Mesenchymal stem cell (in vitro differentiated cells and primary cell): ENCODE measurements around the gene TMEM25.

ENCODE experiments used
- DNase-seq: peaks from one replicate; pipeline ENCODE4 v3.0.0-alpha.2; 2013
- H2AFZ ChIP-seq: one replicate; pipeline ENCODE4 v1.6.1; 2013; ENCODE audit warnings: low read depth, mild to moderate bottlenecking, control low read depth, inconsistent platforms, low read length, moderate library complexity
- H2AK5ac ChIP-seq: 2 replicates; pipeline ENCODE4 v1.6.1; 2013; ENCODE audit warnings: low read length, moderate library complexity, mild to moderate bottlenecking, inconsistent platforms; ENCODE audit not compliant: severe bottlenecking
- H2BK120ac ChIP-seq: one replicate; pipeline ENCODE4 v1.6.1; 2013; ENCODE audit warnings: low read depth, mild to moderate bottlenecking, inconsistent platforms, low read length, moderate library complexity
- H2BK12ac ChIP-seq, 2 experiments: one replicate each; pipeline ENCODE4 v1.6.1; 2013; ENCODE audit warnings: inconsistent platforms in 2 of 2, low read length in 2 of 2, mild to moderate bottlenecking in 2 of 2, moderate library complexity in 2 of 2, control low read depth in 1 of 2
- H2BK15ac ChIP-seq: one replicate; pipeline ENCODE4 v1.6.1; 2013; ENCODE audit warnings: mild to moderate bottlenecking, low read depth, inconsistent platforms; ENCODE audit not compliant: poor library complexity, severe bottlenecking
- H2BK5ac ChIP-seq: 2 replicates; pipeline ENCODE4 v1.6.1; 2013; ENCODE audit warnings: low read depth, mild to moderate bottlenecking, low read length, control low read depth, inconsistent platforms; ENCODE audit not compliant: poor library complexity, severe bottlenecking
- H3K14ac ChIP-seq, 2 experiments: one replicate each; pipeline ENCODE4 v1.6.1; 2013; ENCODE audit warnings: inconsistent platforms in 2 of 2, low read length in 2 of 2, control low read depth in 1 of 2, mild to moderate bottlenecking in 1 of 2, moderate library complexity in 1 of 2
- H3K18ac ChIP-seq, 2 experiments: one replicate each; pipeline ENCODE4 v1.6.1; 2013; ENCODE audit warnings: inconsistent platforms in 2 of 2, low read length in 2 of 2, control low read depth in 1 of 2, low read depth in 1 of 2, mild to moderate bottlenecking in 1 of 2
- H3K23ac ChIP-seq, 2 experiments: one replicate each; pipeline ENCODE4 v1.6.1; 2013; ENCODE audit warnings: inconsistent platforms in 2 of 2, low read length in 2 of 2, mild to moderate bottlenecking in 2 of 2, moderate library complexity in 2 of 2, control low read depth in 1 of 2
- H3K27ac ChIP-seq: 2 replicates; pipeline ENCODE4 v1.5.1; 2013; ENCODE audit warnings: mild to moderate bottlenecking, moderate library complexity, low read length, control low read depth, inconsistent platforms; ENCODE audit not compliant: poor library complexity, severe bottlenecking
- H3K27me3 ChIP-seq, 2 experiments: 2 replicates each; pipeline versions ENCODE4 v1.6.1 to v1.7.0; 2013; ENCODE audit warnings: low read length in 2 of 2, mild to moderate bottlenecking in 2 of 2, moderate library complexity in 2 of 2, control low read depth in 1 of 2, inconsistent platforms in 1 of 2; ENCODE audit not compliant: control insufficient read depth in 1 of 2, insufficient read depth in 1 of 2
- H3K36me3 ChIP-seq, 2 experiments: 2 replicates each; pipeline versions ENCODE4 v1.6.1 to v1.7.0; 2013; ENCODE audit warnings: low read length in 2 of 2, control low read depth in 1 of 2, inconsistent platforms in 1 of 2, low read depth in 1 of 2, mild to moderate bottlenecking in 1 of 2; ENCODE audit not compliant: insufficient read depth in 2 of 2, control insufficient read depth in 1 of 2
- H3K4ac ChIP-seq, 2 experiments: one replicate each; pipeline ENCODE4 v1.6.1; 2013; ENCODE audit warnings: inconsistent platforms in 2 of 2, low read length in 2 of 2, mild to moderate bottlenecking in 2 of 2, moderate library complexity in 2 of 2, control low read depth in 1 of 2, low read depth in 1 of 2
- H3K4me1 ChIP-seq: 2 replicates; pipeline ENCODE4 v1.6.1; 2013; ENCODE audit warnings: low read depth, low read length, control low read depth; ENCODE audit not compliant: control insufficient read depth, insufficient read depth
- H3K4me2 ChIP-seq: 2 replicates; pipeline ENCODE4 v1.6.1; 2013; ENCODE audit warnings: low read length, mild to moderate bottlenecking, inconsistent platforms; ENCODE audit not compliant: poor library complexity, severe bottlenecking
- H3K4me3 ChIP-seq, 2 experiments: 2 replicates each; pipeline versions ENCODE4 v1.5.1 to v1.7.0; 2013; ENCODE audit warnings: low read length in 2 of 2, mild to moderate bottlenecking in 2 of 2, control low read depth in 1 of 2, low read depth in 1 of 2; ENCODE audit not compliant: insufficient read depth in 1 of 2
- H3K79me1 ChIP-seq: replicated peaks from 2 replicates; pipeline ENCODE4 v1.6.1; 2013; ENCODE audit warnings: mild to moderate bottlenecking, control low read depth, low read length, inconsistent platforms; ENCODE audit not compliant: poor library complexity, severe bottlenecking
- H3K9ac ChIP-seq: 2 replicates; pipeline ENCODE4 v1.7.0; 2013; ENCODE audit warnings: mild to moderate bottlenecking, low read length, moderate library complexity
- H3K9me3 ChIP-seq: 2 replicates; pipeline ENCODE4 v1.7.0; 2013; ENCODE audit warnings: mild to moderate bottlenecking, low read length; ENCODE audit not compliant: control insufficient read depth
- H4K8ac ChIP-seq: one replicate; pipeline ENCODE4 v1.6.1; 2013; ENCODE audit warnings: inconsistent platforms, mild to moderate bottlenecking, low read length, moderate library complexity
- H4K91ac ChIP-seq: one replicate; pipeline ENCODE4 v1.6.1; 2013; ENCODE audit warnings: mild to moderate bottlenecking, low read length, inconsistent platforms
- WGBS: methylation state at CpG from one replicate; pipeline ENCODE4 v1.1.7; 2013; ENCODE audit warnings: mixed read lengths; 5-methylcytosine and 5-hydroxymethylcytosine counted together

The TMEM25 gene

DNA sequence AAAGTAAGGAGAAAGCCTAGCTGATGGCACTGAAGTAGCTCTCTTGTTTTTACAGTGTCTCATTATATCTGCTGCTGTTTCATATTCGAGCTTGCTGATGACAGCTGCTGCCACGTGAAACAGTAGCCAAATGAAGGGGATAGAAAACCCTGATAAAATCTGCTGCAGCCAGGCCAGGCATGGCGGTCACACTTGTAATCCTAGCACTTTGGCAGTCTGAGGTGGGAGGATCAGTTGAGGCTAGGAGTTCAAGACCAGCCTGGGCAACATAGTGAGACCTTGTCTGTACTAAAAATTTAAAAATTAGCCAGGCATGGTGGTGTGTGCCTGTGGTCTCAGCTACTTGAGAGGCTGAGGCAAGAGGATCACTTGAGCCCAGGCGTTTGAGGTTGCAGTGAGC, 21.3 kb downstream of the TMEM25 start:
- Histone ChIP-seq H3K27me3 (no peaks in the 10 kb centered on the region), H2BK120ac (no peak overlapping the region), H3K79me1 (no peaks in the 10 kb centered on the region), H3K27ac (no peak overlapping the region), H3K18ac (no peak overlapping the region), H3K9ac (no peak overlapping the region), H3K36me3 (peaks cover 34 to 64% of the 10 kb centered on the region in 2 experiments), H2BK12ac (no peak overlapping the region), H2AK5ac (no peak overlapping the region), H3K4ac (no peak overlapping the region), H3K14ac (no peak overlapping the region), H4K8ac (no peak overlapping the region), H3K9me3 (no peaks in the 10 kb centered on the region), H2AFZ (no peak overlapping the region), H3K4me1 (no peaks in the 10 kb centered on the region), H2BK15ac (no peak overlapping the region), H3K4me2 (no peak overlapping the region), H3K4me3 (no peak overlapping the region), H2BK5ac (no peak overlapping the region), H4K91ac (no peak overlapping the region), H3K23ac (no peak overlapping the region)
- WGBS: 98% methylated on average over 4 of the region's 4 CpGs
- no peak for DNase-seq

DNA sequence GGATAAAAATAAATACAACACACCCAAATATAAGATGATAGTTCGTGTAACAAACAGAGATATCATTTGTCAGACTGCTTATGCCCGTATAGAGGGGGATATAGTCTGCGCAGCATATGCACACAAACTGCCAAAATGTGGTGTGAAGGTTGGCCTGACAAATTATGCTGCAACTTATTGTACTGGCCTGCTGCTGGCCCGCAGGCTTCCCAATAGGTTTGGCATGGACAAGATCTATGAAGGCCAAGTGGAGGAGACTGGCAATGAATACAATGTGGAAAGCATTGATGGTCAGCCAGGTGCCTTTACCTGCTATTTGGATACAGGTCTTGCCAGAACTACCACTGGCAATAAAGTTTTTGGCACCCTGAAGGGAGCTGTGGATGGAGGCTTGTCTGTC, 29.8 kb downstream of the TMEM25 start:
- H3K18ac ChIP-seq: no peak overlapping the region
- H2BK5ac ChIP-seq: no peak overlapping the region
- no peak overlapping the region for H3K4me3 ChIP-seq
- WGBS: 83% methylated on average over 4 of the region's 4 CpGs
- H3K4ac ChIP-seq: no peak overlapping the region
- H3K4me2 ChIP-seq: no peak overlapping the region
- no peaks in the 10 kb centered on the region for H3K9me3 ChIP-seq
- no peak overlapping the region for H2BK120ac ChIP-seq
- no peak overlapping the region for H3K23ac ChIP-seq
- no peak overlapping the region for H3K27ac ChIP-seq
- H2BK12ac ChIP-seq: no peak overlapping the region
- peaks cover 14 to 50% of the 10 kb centered on the region in 2 experiments for H3K36me3 ChIP-seq
- no peak overlapping the region for H2AK5ac ChIP-seq
- no peak overlapping the region for H2BK15ac ChIP-seq
- no peak overlapping the region for H4K91ac ChIP-seq
- no peak for DNase-seq
- no peak overlapping the region for H3K9ac ChIP-seq
- H3K79me1 ChIP-seq: peaks cover 10% of the 10 kb centered on the region
- no peaks in the 10 kb centered on the region for H3K27me3 ChIP-seq
- H4K8ac ChIP-seq: no peak overlapping the region
- H2AFZ ChIP-seq: no peak overlapping the region
- H3K4me1 ChIP-seq: peaks cover 2% of the 10 kb centered on the region
- no peak overlapping the region for H3K14ac ChIP-seq

GRCh38 chr11:118565051-118565450, 34.1 kb downstream of the TMEM25 start:
- Histone ChIP-seq H3K23ac (no peak overlapping the region), H2BK15ac (no peak overlapping the region), H3K18ac (no peak overlapping the region), H3K14ac (no peak overlapping the region), H2AFZ (no peak overlapping the region), H3K27ac (no peak overlapping the region), H3K36me3 (peaks cover 2 to 22% of the 10 kb centered on the region in 2 experiments), H3K4ac (no peak overlapping the region), H3K4me3 (peak overlapping the region in 1 of 2 experiments; percentile 81), H4K91ac (no peak overlapping the region), H3K27me3 (no peaks in the 10 kb centered on the region), H4K8ac (no peak overlapping the region), H2BK5ac (no peak overlapping the region), H2BK120ac (no peak overlapping the region), H3K9ac (peak overlapping the region; percentile 93), H3K79me1 (peaks cover 10% of the 10 kb centered on the region), H2AK5ac (peak overlapping the region; percentile 35), H3K4me1 (peaks cover 2% of the 10 kb centered on the region), H3K4me2 (no peak overlapping the region), H2BK12ac (no peak overlapping the region), H3K9me3 (no peaks in the 10 kb centered on the region)
- WGBS: 66% methylated on average over 3 of the region's 5 CpGs
- DNase-seq: no peak

GRCh38 chr11:118569670-118570069, 38.7 kb downstream of the TMEM25 start:
- Histone ChIP-seq H3K18ac (no peak overlapping the region), H4K91ac (no peak overlapping the region), H3K4me1 (peaks cover 5% of the 10 kb centered on the region), H2BK5ac (no peak overlapping the region), H2BK15ac (no peak overlapping the region), H2BK120ac (no peak overlapping the region), H3K9me3 (no peaks in the 10 kb centered on the region), H3K4ac (no peak overlapping the region), H3K79me1 (peaks cover 4% of the 10 kb centered on the region), H3K27ac (no peak overlapping the region), H3K23ac (no peak overlapping the region), H2AK5ac (no peak overlapping the region), H2AFZ (no peak overlapping the region), H2BK12ac (no peak overlapping the region), H3K9ac (no peak overlapping the region), H3K14ac (no peak overlapping the region), H4K8ac (no peak overlapping the region), H3K4me3 (no peak overlapping the region), H3K36me3 (peaks cover 0 to 6% of the 10 kb centered on the region in 2 experiments), H3K4me2 (no peak overlapping the region), H3K27me3 (no peaks in the 10 kb centered on the region)
- WGBS: 79% methylated on average over 2 of the region's 2 CpGs
- DNase-seq: no peak
